Right forelimb (tissue), 1 donor: ENCODE measurements around the gene IGSF21.

Experiments
- DNase-seq: peaks from one replicate; pipeline ENCODE4 v3.0.0-alpha.2; 2018

Gene IGSF21

GRCh38 chr1:18099026-18099425 is 8.6 kb upstream of the IGSF21 start:
- DNase-seq: no peak

- no peak for DNase-seq
Measured at GRCh38 chr1:18100060-18100459, 7.5 kb upstream of the IGSF21 start.

GRCh38 chr1:18100491-18101063 is 7.0 kb upstream of the IGSF21 start:
- peak; percentile 72 for DNase-seq

- DNase-seq: no peak
Measured at GRCh38 chr1:18101508-18101907, 6.1 kb upstream of the IGSF21 start.

- no peak for DNase-seq
Measured at GRCh38 chr1:18103788-18104421, 3.7 kb upstream of the IGSF21 start.

- DNase-seq: no peak
Measured at GRCh38 chr1:18104546-18105100, 3.0 kb upstream of the IGSF21 start.

GRCh38 chr1:18105196-18105595 is 2.4 kb upstream of the IGSF21 start:
- no peak for DNase-seq

GRCh38 chr1:18108299-18109057 is 880 bp downstream of the IGSF21 start:
- no peak for DNase-seq

- no peak for DNase-seq
Measured at GRCh38 chr1:18109058-18109755, 1.6 kb downstream of the IGSF21 start.

- DNase-seq: no peak
Measured at GRCh38 chr1:18109756-18110597, 2.4 kb downstream of the IGSF21 start.

GRCh38 chr1:18110598-18110939 is 3.0 kb downstream of the IGSF21 start:
- DNase-seq: no peak

- no peak for DNase-seq
Measured at GRCh38 chr1:18110968-18111367, 3.4 kb downstream of the IGSF21 start.

GRCh38 chr1:18111605-18112297 is 4.2 kb downstream of the IGSF21 start:
- DNase-seq: no peak

- no peak for DNase-seq
Measured at GRCh38 chr1:18112611-18113010, 5.0 kb downstream of the IGSF21 start.

- DNase-seq: no peak
Measured at GRCh38 chr1:18114726-18115410, 7.3 kb downstream of the IGSF21 start.

GRCh38 chr1:18116777-18117176 is 9.2 kb downstream of the IGSF21 start:
- DNase-seq: no peak

- DNase-seq: no peak
Measured at GRCh38 chr1:18118078-18118477, 10.5 kb downstream of the IGSF21 start.

- DNase-seq: no peak
Measured at GRCh38 chr1:18118491-18118890, 10.9 kb downstream of the IGSF21 start.

GRCh38 chr1:18119289-18119688 is 11.7 kb downstream of the IGSF21 start:
- DNase-seq: no peak

GRCh38 chr1:18119771-18120377 is 12.3 kb downstream of the IGSF21 start:
- no peak for DNase-seq

- no peak for DNase-seq
Measured at GRCh38 chr1:18120638-18121037, 13.0 kb downstream of the IGSF21 start.
